HG03354 (cell line): ENCODE data around the gene THADA.

Experiments used
- ATAC-seq: cut with Tn5 transposase; IDR thresholded peaks from one replicate; pipeline ENCODE4 v1.9.1; 2021; ENCODE audit warnings: mild to moderate bottlenecking; ENCODE audit not compliant: unreplicated experiment, poor library complexity, severe bottlenecking

The THADA gene

DNA sequence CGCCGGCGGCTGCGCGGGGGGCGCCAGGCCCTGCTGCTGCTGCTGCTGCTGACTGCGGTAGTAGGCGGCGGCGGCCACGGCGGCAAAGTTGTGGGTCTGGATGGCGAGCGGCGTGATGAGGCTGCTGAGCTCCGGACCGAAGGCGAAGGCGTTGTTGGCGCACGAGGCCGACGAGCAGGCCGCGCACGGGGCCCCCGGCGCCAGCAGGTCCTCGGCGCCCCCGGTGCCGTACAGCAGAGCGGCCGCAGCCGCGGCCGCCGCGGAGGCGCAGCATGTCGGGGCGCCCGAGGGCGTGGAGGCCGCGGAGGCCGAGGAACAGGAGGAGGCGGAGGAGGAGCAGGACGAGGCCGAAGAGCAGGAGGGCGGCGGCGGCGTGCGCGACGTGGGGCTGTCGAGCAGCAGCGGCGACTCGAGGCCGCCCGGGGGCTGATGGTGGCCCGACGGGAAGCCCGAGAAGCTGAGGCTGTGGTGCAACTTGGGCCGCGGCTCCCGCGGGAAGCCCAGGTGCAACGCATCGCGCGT lies 371.2 kb downstream of the THADA start:
- ATAC-seq: no peak

- no peak for ATAC-seq
These were observed 371.7 kb downstream of the THADA start for GRCh38 chr2:43224131-43224570.

- ATAC-seq: no peak
These were observed 372.3 kb downstream of the THADA start for GRCh38 chr2:43223521-43224001.

- ATAC-seq: no peak
These were observed 373.1 kb downstream of the THADA start for GRCh38 chr2:43222475-43223309.

DNA sequence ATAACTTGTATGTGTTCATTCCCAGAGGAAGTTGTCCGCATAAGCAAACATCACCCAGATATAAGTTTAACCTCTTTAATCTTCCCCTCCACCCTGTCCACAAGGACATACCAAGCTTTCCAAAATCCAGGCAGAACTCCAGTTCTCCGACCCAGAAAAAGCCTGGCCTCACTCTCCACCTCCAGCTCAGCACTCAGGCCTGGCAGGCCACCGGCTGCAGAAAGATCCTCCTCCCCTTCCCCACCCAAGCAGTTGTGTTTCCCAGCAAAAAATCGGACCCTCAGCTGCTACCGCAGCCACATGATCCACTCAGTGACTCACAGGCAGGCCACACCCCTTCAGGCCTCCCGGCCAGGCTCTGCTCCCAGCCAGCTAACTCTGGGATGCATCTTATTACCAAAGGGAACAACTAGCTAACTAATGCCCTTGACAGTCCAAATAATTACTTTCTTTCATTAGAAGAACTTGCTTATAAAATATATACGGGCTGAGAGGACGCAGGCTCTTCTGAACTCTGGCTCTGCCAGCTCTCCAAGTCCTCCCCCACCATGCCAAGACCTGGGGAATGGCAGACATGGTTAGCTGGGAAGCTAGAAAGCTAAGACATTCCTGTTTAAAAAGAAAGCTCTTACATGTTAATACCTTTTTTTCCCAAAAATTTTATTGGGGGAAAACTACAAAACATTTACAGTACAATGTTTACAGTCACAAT lies 373.9 kb downstream of the THADA start:
- ATAC-seq: no peak

DNA sequence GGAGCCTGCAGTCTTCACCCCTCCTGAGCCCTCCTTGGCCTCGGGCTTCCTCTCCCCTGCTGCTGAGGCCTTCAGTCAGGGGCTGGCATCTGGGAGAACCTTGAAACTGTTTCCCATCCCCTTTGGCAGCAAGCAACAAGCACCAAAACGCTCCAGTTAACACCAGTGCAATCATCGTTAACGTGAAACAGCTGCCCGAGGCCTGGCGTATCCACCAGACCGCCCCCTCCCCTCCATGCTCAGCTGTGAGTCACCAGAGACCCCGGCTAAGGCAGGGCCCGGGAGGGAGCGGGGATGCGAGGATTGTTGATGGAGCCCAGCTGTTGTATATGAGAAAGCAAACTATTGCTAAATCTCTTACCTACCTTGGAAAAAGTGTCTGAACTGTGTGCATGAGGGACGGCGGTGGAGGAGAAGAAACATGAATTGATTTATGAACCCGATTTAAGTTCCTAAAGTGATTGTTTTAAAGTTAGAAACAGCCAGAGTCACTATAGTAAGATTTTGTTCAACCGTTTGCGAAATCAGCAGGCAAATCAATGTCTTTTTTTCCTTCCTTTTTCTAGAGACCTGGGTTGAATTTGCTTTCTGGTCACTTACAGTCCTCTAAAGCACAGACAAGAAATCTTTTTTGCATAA lies 374.6 kb downstream of the THADA start:
- ATAC-seq: no peak

DNA sequence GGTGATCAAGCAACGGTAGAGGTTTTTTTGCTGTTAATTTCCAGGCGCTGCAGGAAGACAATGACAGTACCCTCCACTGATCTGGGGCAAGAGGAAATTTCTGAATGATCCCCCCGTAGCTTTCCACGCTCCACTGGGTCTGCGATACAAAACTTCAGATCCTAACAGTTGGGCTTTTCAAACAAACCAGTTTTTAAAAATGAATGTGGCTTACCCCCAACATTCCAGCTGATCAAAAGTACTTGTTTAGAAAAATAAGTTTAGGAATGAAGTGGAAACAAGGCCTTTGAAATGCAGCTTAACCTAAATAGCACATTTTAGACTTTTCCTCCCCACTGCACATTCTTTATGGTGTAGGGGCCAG lies 375.1 kb downstream of the THADA start:
- no peak for ATAC-seq

DNA sequence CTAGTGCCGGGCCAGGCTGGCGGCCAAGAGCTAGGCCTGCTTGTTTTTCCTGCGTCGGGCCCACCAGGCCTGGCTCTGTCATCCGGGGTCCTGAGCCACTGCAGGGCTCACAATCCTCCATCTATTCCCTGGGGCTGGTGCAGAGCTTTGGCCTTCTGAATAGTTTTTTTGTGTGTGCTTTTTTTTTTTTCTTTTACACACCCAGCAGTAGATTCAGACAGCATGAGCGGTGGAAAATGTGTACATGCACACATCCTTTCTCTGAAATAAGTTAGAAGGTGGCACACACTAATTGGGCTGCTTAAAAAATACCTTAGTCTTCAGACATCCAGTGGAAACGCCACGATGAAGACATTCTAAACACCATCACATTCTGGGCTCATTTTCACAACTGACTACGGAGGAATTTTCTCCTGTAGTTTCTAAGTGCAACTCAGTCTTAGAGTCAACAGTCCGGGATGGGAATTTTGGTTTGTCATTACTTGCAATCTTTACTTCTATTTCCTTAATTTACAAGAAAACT lies 375.5 kb downstream of the THADA start:
- no peak for ATAC-seq

DNA sequence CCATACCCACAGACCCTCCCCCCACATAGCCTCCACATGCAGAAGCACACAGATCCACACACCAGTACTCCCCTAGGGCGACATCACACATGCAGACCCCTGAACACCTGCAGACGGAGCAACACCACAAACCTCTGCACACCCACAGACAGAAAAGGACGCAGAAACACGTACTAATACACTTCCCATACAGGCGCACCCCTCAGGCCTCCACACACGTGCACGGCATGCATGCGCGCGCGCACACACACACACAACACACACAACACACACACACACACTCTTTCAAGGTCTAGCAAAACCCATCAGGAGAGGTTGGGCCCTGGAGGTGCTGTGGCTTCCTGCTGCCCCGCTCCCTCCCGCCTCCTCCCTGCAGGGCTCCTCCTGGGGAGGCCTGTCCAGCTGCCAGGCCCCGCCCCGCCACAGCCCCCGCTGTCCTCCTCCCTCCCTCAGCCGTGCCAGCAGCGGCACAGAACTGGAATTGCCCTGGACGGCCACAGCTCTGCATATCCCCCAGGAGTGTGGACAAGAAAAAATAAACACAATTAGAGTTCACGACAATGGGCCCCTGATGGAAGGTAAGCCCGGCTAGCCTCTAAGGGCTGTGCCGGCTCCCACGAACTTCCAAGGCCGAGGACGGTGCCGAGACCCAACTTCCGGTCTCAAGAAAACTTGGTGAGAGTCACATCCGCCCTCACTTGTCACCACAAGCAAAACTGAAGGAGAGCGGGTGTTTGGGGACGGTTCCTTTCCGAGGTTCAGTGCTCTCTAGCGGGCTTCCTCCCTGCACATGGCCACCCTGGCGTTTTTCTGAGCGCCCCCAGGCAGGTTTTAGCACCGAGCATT lies 376.2 kb downstream of the THADA start:
- ATAC-seq: peak; percentile 58

GRCh38 chr2:43218702-43219382 lies 377.0 kb downstream of the THADA start:
- ATAC-seq: peak; percentile 35

DNA sequence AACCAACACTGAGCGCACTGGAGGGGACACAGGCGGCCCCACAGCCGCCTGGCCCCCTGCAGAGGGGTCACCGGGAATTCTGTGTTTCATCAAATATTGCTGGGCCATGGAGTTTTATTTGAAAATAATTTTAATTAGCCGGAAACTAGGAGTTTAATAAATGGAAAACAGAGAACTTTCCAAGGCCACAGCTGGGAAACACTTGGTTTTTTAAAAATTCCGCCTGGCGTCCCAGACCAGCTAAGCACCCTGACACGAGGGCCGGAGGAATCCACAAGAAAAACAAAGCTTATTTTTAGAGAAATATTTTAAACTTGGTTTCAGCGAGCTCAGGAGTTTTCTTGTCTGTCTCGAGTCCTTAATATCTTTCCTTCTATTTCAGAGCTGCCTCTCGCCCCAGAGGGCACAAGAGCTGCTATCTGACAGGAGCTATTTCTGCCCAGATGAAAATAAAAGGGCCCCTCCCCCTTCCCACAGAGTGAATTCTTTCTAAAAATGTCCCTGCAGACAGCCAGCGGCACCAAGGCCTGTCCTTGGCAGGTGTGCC lies 377.6 kb downstream of the THADA start:
- no peak for ATAC-seq

DNA sequence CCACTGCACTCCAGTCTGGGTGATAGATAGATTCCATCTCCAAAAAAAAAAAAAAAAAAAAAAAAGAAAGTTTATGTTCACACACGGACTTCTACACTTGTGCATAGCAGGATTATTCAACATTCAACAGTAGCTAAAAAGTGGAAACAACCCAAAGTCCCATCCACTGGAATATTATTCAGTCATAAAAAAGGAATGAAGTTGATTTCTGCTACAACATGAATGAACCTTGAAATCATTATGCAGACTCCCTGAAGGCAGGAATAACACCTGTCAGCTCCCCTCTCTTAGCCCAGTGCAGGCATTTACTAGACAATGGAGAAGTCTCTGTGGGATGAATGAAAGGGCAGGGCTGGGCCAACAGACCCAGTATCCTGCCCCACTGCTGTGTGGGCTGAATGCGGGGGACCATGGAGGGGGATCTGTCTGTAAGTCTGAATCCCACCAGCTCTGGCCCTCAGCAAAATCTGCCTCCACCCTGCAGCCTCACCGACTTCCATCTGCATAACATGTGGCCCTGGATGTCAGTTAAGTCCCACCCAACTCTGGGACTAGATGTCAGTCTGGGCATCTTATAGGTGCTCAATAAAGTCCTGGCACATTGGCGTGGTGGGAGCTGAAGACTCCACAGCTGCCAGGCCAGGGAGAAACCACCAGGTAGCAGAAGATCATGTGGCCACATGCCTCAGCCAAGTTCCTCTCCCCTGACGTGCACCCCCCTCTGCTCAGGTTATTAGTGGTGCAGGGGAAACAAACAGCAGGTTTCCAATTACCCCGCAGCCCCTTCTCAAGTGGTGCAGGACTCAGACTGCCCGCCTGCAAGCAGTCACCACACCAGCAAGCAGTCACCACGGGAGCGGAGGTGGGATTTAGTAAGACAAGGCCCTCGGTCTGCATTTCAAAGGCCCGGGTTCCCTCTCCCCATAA lies 378.3 kb downstream of the THADA start:
- ATAC-seq: no peak

GRCh38 chr2:43216629-43217028 lies 379.2 kb downstream of the THADA start:
- no peak for ATAC-seq

GRCh38 chr2:43215673-43216255 lies 380.1 kb downstream of the THADA start:
- ATAC-seq: no peak

- no peak for ATAC-seq
These were observed 381.6 kb downstream of the THADA start for GRCh38 chr2:43214253-43214652.

GRCh38 chr2:43212931-43213330 lies 382.9 kb downstream of the THADA start:
- no peak for ATAC-seq

GRCh38 chr2:43212216-43212835 lies 383.5 kb downstream of the THADA start:
- ATAC-seq: no peak
